CD4-positive, CD25-positive, alpha-beta regulatory T cell (primary cell): ENCODE data around the gene SNTB2. TPM values are rescaled to one million over a fixed set of nuclear protein-coding genes. Genes with fewer than 3 reads are reported as not detected.
"Not testable (repeated sequence)": the region's sequence is repeated elsewhere in the genome, so short reads cannot be mapped to it uniquely, and the experiment has no call there.

ENCODE experiments used
- ATAC-seq, 2 donors: fragments of 150-1000 bp; cut with Tn5 transposase; one replicate each; pipeline ENCODE4 v1.10.0; 2021; ENCODE audit warnings: low read depth in 2 of 2, moderate number of reproducible peaks in 2 of 2, moderate library complexity in 1 of 2
- DNase-seq, 3 donors: peaks; one replicate each; pipeline versions ENCODE4 v3.0.0 to v3.0.0-alpha.2; 2012 to 2022; ENCODE audit warnings: mixed read lengths in 1 of 3
- H3K27ac ChIP-seq: one replicate; pipeline ENCODE4 v1.7.0; 2013; ENCODE audit warnings: mild to moderate bottlenecking, low read length; ENCODE audit not compliant: insufficient read depth, poor library complexity, severe bottlenecking
- H3K27me3 ChIP-seq: one replicate; pipeline ENCODE4 v1.7.0; 2013; ENCODE audit warnings: low read length; ENCODE audit not compliant: control insufficient read depth, insufficient read depth
- H3K36me3 ChIP-seq: one replicate; pipeline ENCODE4 v1.7.0; 2013; ENCODE audit warnings: mild to moderate bottlenecking, low read length, moderate library complexity; ENCODE audit not compliant: control insufficient read depth, insufficient read depth
- H3K4me1 ChIP-seq: 2 replicates; pipeline ENCODE4 v1.7.0; 2013; ENCODE audit warnings: mild to moderate bottlenecking, low read length; ENCODE audit not compliant: insufficient read depth, control insufficient read depth, poor library complexity, severe bottlenecking
- H3K4me3 ChIP-seq: one replicate; pipeline ENCODE4 v1.7.0; 2013; ENCODE audit warnings: low read depth, mild to moderate bottlenecking, low read length, moderate library complexity
- H3K9me3 ChIP-seq, 2 experiments: 1 replicate in 1 of 2; 2 replicates in 1 of 2; pipeline ENCODE4 v1.7.0; 2013; ENCODE audit warnings: low read length in 2 of 2, mild to moderate bottlenecking in 1 of 2, moderate library complexity in 1 of 2; ENCODE audit not compliant: control insufficient read depth in 2 of 2
- H3K27ac Mint-ChIP-seq, 3 donors: one replicate each; pipeline ENCODE4 v1.8.0; 2020 to 2022; ENCODE audit warnings: mild to moderate bottlenecking in 3 of 3, mixed read lengths in 3 of 3, moderate library complexity in 2 of 3
- H3K27me3 Mint-ChIP-seq: one replicate; pipeline ENCODE4 v1.8.0; 2022; ENCODE audit warnings: mild to moderate bottlenecking, mixed read lengths
- H3K36me3 Mint-ChIP-seq: one replicate; pipeline ENCODE4 v1.8.0; 2020; ENCODE audit warnings: mixed read lengths
- H3K4me1 Mint-ChIP-seq, 4 donors: one replicate each; pipeline ENCODE4 v1.8.0; 2020 to 2022; ENCODE audit warnings: mixed read lengths in 4 of 4, mild to moderate bottlenecking in 1 of 4
- H3K4me3 Mint-ChIP-seq, 4 donors: one replicate each; pipeline ENCODE4 v1.8.0; 2020 to 2022; ENCODE audit warnings: mild to moderate bottlenecking in 4 of 4, mixed read lengths in 4 of 4, moderate library complexity in 3 of 4
- H3K9me3 Mint-ChIP-seq, 7 donors: one replicate each; pipeline ENCODE4 v1.8.0; 2020 to 2022; ENCODE audit warnings: mixed read lengths in 7 of 7, mild to moderate bottlenecking in 3 of 7, moderate library complexity in 2 of 7
- polyA plus RNA-seq, 4 donors: library from polyadenylated mRNA; unstranded; fragments of 300-500 nt; fragmentation: Illumina TruSeq; gene quantifications; one replicate each; pipeline ENCODE4 v1.2.3, GENCODE V29; 2021
- total RNA-seq: library from RNA; stranded (reverse); gene quantifications from one replicate; pipeline ENCODE4 v1.2.3, GENCODE V29; 2022

Gene SNTB2
- total and polyA plus RNA-seq, 5 donors from 2014 or later = 5.9 to 25.9 (median 7.7) TPM

- H3K4me1 Mint-ChIP-seq = peaks cover 0 to 5% (median under 1%) of the 10 kb centered on the region in 4 donors
- H3K4me3 ChIP-seq = no peak overlapping the region
- no peaks in the 10 kb centered on the region for H3K9me3 Mint-ChIP-seq
- no peak for ATAC-seq
- DNase-seq = no peak
- H3K36me3 Mint-ChIP-seq = no peaks in the 10 kb centered on the region
- no peak overlapping the region for H3K27ac Mint-ChIP-seq
- no peaks in the 10 kb centered on the region for H3K27me3 Mint-ChIP-seq
- H3K36me3 ChIP-seq = no peaks in the 10 kb centered on the region
- H3K9me3 ChIP-seq = no peaks in the 10 kb centered on the region
- H3K27me3 ChIP-seq = no peaks in the 10 kb centered on the region
- no peak overlapping the region for H3K27ac ChIP-seq
- H3K4me1 ChIP-seq = no peaks in the 10 kb centered on the region
- H3K4me3 Mint-ChIP-seq = no peak overlapping the region
Observed at GRCh38 chr16:69239851-69240250, 52.9 kb downstream of the SNTB2 start.

- Mint-ChIP-seq H3K4me3 (no peak overlapping the region), H3K27me3 (no peaks in the 10 kb centered on the region), H3K9me3 (no peaks in the 10 kb centered on the region), H3K36me3 (no peaks in the 10 kb centered on the region), H3K27ac (no peak overlapping the region), H3K4me1 (peaks cover 0 to 2% (median under 1%) of the 10 kb centered on the region in 4 donors)
- H3K36me3 ChIP-seq = no peaks in the 10 kb centered on the region
- H3K27me3 ChIP-seq = no peaks in the 10 kb centered on the region
- no peak overlapping the region for H3K4me3 ChIP-seq
- DNase-seq (no peak), ATAC-seq (no peak)
- no peaks in the 10 kb centered on the region for H3K9me3 ChIP-seq
- no peak overlapping the region for H3K27ac ChIP-seq
- no peaks in the 10 kb centered on the region for H3K4me1 ChIP-seq
Observed at GRCh38 chr16:69240331-69240730, 53.4 kb downstream of the SNTB2 start.

DNA sequence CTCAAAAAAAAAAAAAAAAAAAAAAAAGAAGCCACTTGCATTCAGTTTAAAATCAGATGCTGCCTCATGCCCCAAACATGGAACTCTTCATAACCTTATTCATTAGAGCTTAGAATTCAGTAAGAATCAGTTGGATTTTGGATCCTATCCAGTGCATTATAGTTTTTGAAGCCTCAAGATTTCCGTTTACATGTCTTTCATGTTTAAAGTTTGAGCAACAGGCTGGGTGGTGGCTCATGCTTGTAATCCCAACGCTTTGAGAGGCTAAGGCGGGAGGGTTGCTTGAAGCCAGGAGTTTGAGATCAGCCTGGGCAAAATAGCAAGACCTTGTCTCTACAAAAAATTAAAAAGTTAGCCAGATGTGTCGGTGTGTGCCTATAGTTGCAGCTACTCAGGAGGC lies 55.0 kb downstream of the SNTB2 start:
- H3K27ac ChIP-seq = no peak overlapping the region
- no peak overlapping the region for H3K4me3 Mint-ChIP-seq
- no peaks in the 10 kb centered on the region for H3K4me1 ChIP-seq
- H3K27ac Mint-ChIP-seq = no peak overlapping the region
- no peak overlapping the region for H3K4me3 ChIP-seq
- ATAC-seq = no peak
- peaks cover 0 to 4% (median 0%) of the 10 kb centered on the region in 4 donors for H3K4me1 Mint-ChIP-seq
- H3K9me3 ChIP-seq = no peaks in the 10 kb centered on the region
- peaks cover 6% of the 10 kb centered on the region for H3K36me3 ChIP-seq
- peaks cover 6% of the 10 kb centered on the region for H3K36me3 Mint-ChIP-seq
- no peaks in the 10 kb centered on the region for H3K9me3 Mint-ChIP-seq
- no peaks in the 10 kb centered on the region for H3K27me3 ChIP-seq
- no peak for DNase-seq
- no peaks in the 10 kb centered on the region for H3K27me3 Mint-ChIP-seq

- H3K27ac Mint-ChIP-seq = no peak overlapping the region
- Histone ChIP-seq H3K4me1 (no peaks in the 10 kb centered on the region), H3K9me3 (no peaks in the 10 kb centered on the region), H3K27ac (no peak overlapping the region), H3K4me3 (no peak overlapping the region), H3K36me3 (peaks cover 6% of the 10 kb centered on the region), H3K27me3 (no peaks in the 10 kb centered on the region)
- DNase-seq (no peak), ATAC-seq (no peak)
- H3K4me3 Mint-ChIP-seq = no peak overlapping the region
- peaks cover 12% of the 10 kb centered on the region for H3K36me3 Mint-ChIP-seq
- no peaks in the 10 kb centered on the region for H3K9me3 Mint-ChIP-seq
- H3K27me3 Mint-ChIP-seq = no peaks in the 10 kb centered on the region
- peaks cover 0 to 4% (median 0%) of the 10 kb centered on the region in 4 donors for H3K4me1 Mint-ChIP-seq
Observed at GRCh38 chr16:69243479-69243878, 56.5 kb downstream of the SNTB2 start.

- H3K27me3 Mint-ChIP-seq = no peaks in the 10 kb centered on the region
- DNase-seq = no peak
- ATAC-seq = no peak
- no peak overlapping the region for H3K27ac Mint-ChIP-seq
- Histone ChIP-seq H3K4me3 (no peak overlapping the region), H3K27me3 (no peaks in the 10 kb centered on the region), H3K36me3 (peaks cover 6% of the 10 kb centered on the region), H3K27ac (no peak overlapping the region), H3K4me1 (no peaks in the 10 kb centered on the region), H3K9me3 (no peaks in the 10 kb centered on the region)
- no peaks in the 10 kb centered on the region for H3K9me3 Mint-ChIP-seq
- H3K4me1 Mint-ChIP-seq = peaks cover 0 to 4% (median 2%) of the 10 kb centered on the region in 4 donors
- no peak overlapping the region for H3K4me3 Mint-ChIP-seq
- peaks cover 14% of the 10 kb centered on the region for H3K36me3 Mint-ChIP-seq
Observed at GRCh38 chr16:69244336-69244735, 57.4 kb downstream of the SNTB2 start.

DNA sequence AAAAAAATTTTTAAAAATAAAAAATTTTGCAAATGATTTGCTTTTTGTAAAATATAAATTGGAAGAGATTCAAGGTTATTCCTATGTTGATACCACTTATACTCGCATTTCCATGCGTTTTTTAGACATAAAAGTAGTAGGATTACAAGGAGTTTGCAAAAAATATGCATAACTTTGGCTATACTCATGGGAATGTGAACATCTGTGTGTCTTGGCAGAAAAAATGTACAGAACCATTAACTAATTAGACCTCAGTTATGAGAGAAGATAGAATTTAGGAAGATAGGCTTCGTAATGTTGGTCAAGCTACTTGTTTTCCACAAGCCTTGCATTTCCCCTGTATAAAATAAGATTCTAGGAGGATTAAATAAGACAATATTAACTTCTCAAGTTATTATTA lies 63.1 kb downstream of the SNTB2 start:
- Mint-ChIP-seq H3K27ac (no peak overlapping the region), H3K9me3 (no peaks in the 10 kb centered on the region), H3K27me3 (no peaks in the 10 kb centered on the region), H3K4me1 (peaks cover 4 to 17% (median 11%) of the 10 kb centered on the region in 4 donors), H3K36me3 (peaks cover 19% of the 10 kb centered on the region), H3K4me3 (no peak overlapping the region)
- Histone ChIP-seq H3K27me3 (no peaks in the 10 kb centered on the region), H3K4me3 (no peak overlapping the region), H3K36me3 (peaks cover 6% of the 10 kb centered on the region), H3K9me3 (no peaks in the 10 kb centered on the region), H3K4me1 (peaks cover 9% of the 10 kb centered on the region), H3K27ac (no peak overlapping the region)
- ATAC-seq (no peak), DNase-seq (no peak)

DNA sequence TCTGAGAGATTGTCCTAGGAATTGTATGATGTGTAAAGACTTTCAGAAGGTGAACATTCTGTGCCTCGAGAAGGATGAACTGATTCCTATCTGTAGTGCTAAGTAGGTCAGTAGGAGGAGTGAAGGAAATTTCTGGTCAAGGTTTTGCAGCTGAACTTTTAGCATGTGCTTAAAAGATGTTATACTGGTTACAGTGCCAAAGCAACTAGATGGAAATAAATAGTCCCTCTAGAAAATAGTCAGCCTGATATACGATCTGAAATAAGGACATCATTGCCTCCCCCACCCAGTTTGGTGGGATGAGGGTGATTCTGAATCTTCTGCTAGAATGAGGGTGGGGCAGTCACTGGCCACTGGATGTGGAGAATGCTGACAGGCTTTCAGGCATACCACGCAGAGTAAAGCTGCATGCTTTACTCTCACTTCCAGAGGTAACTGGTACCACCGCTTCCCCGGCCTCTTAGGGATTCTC lies 66.9 kb downstream of the SNTB2 start:
- Histone ChIP-seq H3K36me3 (no peaks in the 10 kb centered on the region), H3K4me1 (peaks cover 9% of the 10 kb centered on the region), H3K9me3 (no peaks in the 10 kb centered on the region), H3K27me3 (no peaks in the 10 kb centered on the region), H3K4me3 (peak overlapping the region; percentile 1), H3K27ac (no peak overlapping the region)
- H3K27ac Mint-ChIP-seq = peak overlapping the region in 2 of 3 donors; percentile 63 to 88
- no peaks in the 10 kb centered on the region for H3K9me3 Mint-ChIP-seq
- ATAC-seq = no peak
- no peak for DNase-seq
- H3K27me3 Mint-ChIP-seq = no peaks in the 10 kb centered on the region
- H3K4me1 Mint-ChIP-seq = peaks cover 3 to 23% (median 9%) of the 10 kb centered on the region in 4 donors
- peaks cover 11% of the 10 kb centered on the region for H3K36me3 Mint-ChIP-seq
- peak overlapping the region in 1 of 4 donors; percentile 10 for H3K4me3 Mint-ChIP-seq

DNA sequence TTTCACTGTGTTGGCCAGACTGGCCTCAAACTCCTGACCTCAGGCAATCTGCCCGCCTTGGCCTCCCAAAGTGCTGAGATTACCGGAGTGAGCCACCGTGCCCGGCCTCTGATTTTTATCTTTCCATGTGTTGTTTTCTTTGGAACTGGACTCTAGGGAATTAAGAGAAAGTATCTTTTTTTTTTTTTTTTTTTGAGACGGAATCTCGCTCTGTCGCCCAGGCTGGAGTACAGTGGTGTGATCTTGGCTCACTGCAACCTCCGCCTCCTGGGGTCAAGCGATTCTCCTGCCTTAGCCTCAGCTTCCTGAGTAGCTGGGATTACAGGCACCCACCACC lies 72.4 kb downstream of the SNTB2 start:
- not testable (repeated sequence) for H3K27me3 ChIP-seq, H3K4me1 ChIP-seq, H3K9me3 ChIP-seq, H3K27ac ChIP-seq, H3K4me3 ChIP-seq, H3K27ac Mint-ChIP-seq, H3K4me1 Mint-ChIP-seq, H3K27me3 Mint-ChIP-seq, H3K4me3 Mint-ChIP-seq, H3K9me3 Mint-ChIP-seq, ATAC-seq, DNase-seq
- H3K36me3 Mint-ChIP-seq = peaks cover 21% of the 10 kb centered on the region
- peaks cover 15% of the 10 kb centered on the region for H3K36me3 ChIP-seq
